Neural progenitor cell (in vitro differentiated cells): ENCODE results near the gene KTI12. TPM values are rescaled to one million over a fixed set of nuclear protein-coding genes. Genes with fewer than 3 reads are reported as not detected.
"Not testable (repeated sequence)": the region's sequence is repeated elsewhere in the genome, so short reads cannot be mapped to it uniquely, and the experiment has no call there.

ENCODE experiments used
- DNase-seq: peaks from one replicate; pipeline ENCODE4 v3.0.0-alpha.2; 2016; ENCODE audit warnings: low spot score
- H2AFZ ChIP-seq: fragments of 200-600 bp; sonication (generic); replicated peaks from 2 replicates; pipeline ENCODE4 v1.6.1; 2016; ENCODE audit warnings: antibody characterized with exemption
- H3F3A ChIP-seq: fragments of 200-600 bp; sonication (generic); 2 replicates; pipeline ENCODE4 v1.6.1; 2016; ENCODE audit warnings: antibody characterized with exemption, low read depth
- H3K27ac ChIP-seq: fragments of 200-600 bp; sonication (generic); 2 replicates; pipeline ENCODE4 v1.5.1; 2016; ENCODE audit warnings: mild to moderate bottlenecking
- H3K27me3 ChIP-seq: fragments of 200-600 bp; sonication (generic); 2 replicates; pipeline ENCODE4 v1.6.1; 2016; ENCODE audit warnings: mild to moderate bottlenecking, moderate library complexity
- H3K36me3 ChIP-seq: fragments of 200-600 bp; sonication (generic); 2 replicates; pipeline ENCODE4 v1.5.1; 2016
- H3K4me1 ChIP-seq: fragments of 200-600 bp; sonication (generic); 2 replicates; pipeline ENCODE4 v1.6.1; 2016; ENCODE audit warnings: mixed run types
- H3K4me2 ChIP-seq: fragments of 200-600 bp; sonication (generic); 2 replicates; pipeline ENCODE4 v1.6.1; 2016
- H3K4me3 ChIP-seq: fragments of 200-600 bp; sonication (generic); 2 replicates; pipeline ENCODE4 v1.5.1; 2016
- H3K79me2 ChIP-seq: fragments of 200-600 bp; sonication (generic); 2 replicates; pipeline ENCODE4 v1.6.1; 2016; ENCODE audit warnings: low read depth
- H3K9ac ChIP-seq: fragments of 200-600 bp; sonication (generic); 2 replicates; pipeline ENCODE4 v1.6.1; 2016
- H3K9me3 ChIP-seq: fragments of 200-600 bp; sonication (generic); 2 replicates; pipeline ENCODE4 v1.5.1; 2016; ENCODE audit warnings: low read depth
- H4K20me1 ChIP-seq: fragments of 200-600 bp; sonication (generic); 2 replicates; pipeline ENCODE4 v1.6.1; 2016; ENCODE audit warnings: low read depth
- H3K27ac Mint-ChIP-seq: 3 replicates; pipeline ENCODE4 v1.8.0; 2021; ENCODE audit warnings: mixed read lengths
- H3K27me3 Mint-ChIP-seq: 2 replicates; pipeline ENCODE4 v1.8.0; 2022; ENCODE audit warnings: low read depth, mild to moderate bottlenecking, inconsistent platforms, moderate library complexity, mixed read lengths; ENCODE audit not compliant: insufficient read depth
- H3K36me3 Mint-ChIP-seq: 3 replicates; pipeline ENCODE4 v1.8.0; 2021; ENCODE audit warnings: mixed read lengths
- H3K4me1 Mint-ChIP-seq: 3 replicates; pipeline ENCODE4 v1.8.0; 2021; ENCODE audit warnings: mixed read lengths
- H3K4me3 Mint-ChIP-seq: 3 replicates; pipeline ENCODE4 v1.8.0; 2021; ENCODE audit warnings: mild to moderate bottlenecking, moderate library complexity, mixed read lengths
- H3K9me3 Mint-ChIP-seq: 3 replicates; pipeline ENCODE4 v1.8.0; 2020; ENCODE audit warnings: mixed read lengths
- CTCF ChIP-seq: fragments of 200-600 bp; sonication (generic); IDR thresholded peaks from 2 replicates; pipeline ENCODE4 v1.5.1; 2017; ENCODE audit warnings: antibody characterized with exemption, mild to moderate bottlenecking
- EZH2 ChIP-seq: fragments of 200-600 bp; sonication (generic); IDR thresholded peaks from 2 replicates; pipeline ENCODE4 v1.6.1; 2017; ENCODE audit warnings: antibody characterized with exemption, mild to moderate bottlenecking, moderate library complexity
- EZH2phosphoT487 ChIP-seq: fragments of 200-600 bp; sonication (generic); IDR thresholded peaks from 2 replicates; pipeline ENCODE4 v1.6.1; 2017; ENCODE audit warnings: antibody characterized with exemption
- total RNA-seq: library from RNA; depleted of rRNA; stranded (reverse); fragments of >200 nt; gene quantifications from 2 replicates; pipeline ENCODE4 v1.2.3, GENCODE V29; 2015; ENCODE audit warnings: low replicate concordance

The KTI12 gene
- total RNA-seq, 1 donor from 2014 or later: 3.5 TPM

- Mint-ChIP-seq H3K27me3 (no peaks in the 10 kb centered on the region), H3K36me3 (peaks cover 2% of the 10 kb centered on the region), H3K9me3 (no peaks in the 10 kb centered on the region), H3K4me1 (peaks cover 12% of the 10 kb centered on the region), H3K27ac (no peak overlapping the region), H3K4me3 (no peak overlapping the region)
- Histone ChIP-seq H3K9ac (no peak overlapping the region), H3K27ac (no peak overlapping the region), H3K4me3 (no peak overlapping the region), H4K20me1 (peaks cover 11% of the 10 kb centered on the region), H3F3A (peaks cover 14% of the 10 kb centered on the region), H3K36me3 (peaks cover 4% of the 10 kb centered on the region), H2AFZ (no peak overlapping the region), H3K79me2 (peaks cover 16% of the 10 kb centered on the region), H3K4me2 (no peak overlapping the region), H3K9me3 (no peaks in the 10 kb centered on the region), H3K27me3 (no peaks in the 10 kb centered on the region), H3K4me1 (peaks cover 5% of the 10 kb centered on the region)
- DNase-seq: no peak
- TF ChIP-seq EZH2: no peak
- TF ChIP-seq EZH2phosphoT487: no peak
Observed at GRCh38 chr1:52037402-52037814, 3.8 kb upstream of the KTI12 start.

GRCh38 chr1:52034050-52034384, 407 bp upstream of the KTI12 start:
- Histone ChIP-seq H3K27me3 (no peaks in the 10 kb centered on the region), H3K79me2 (peaks cover 33% of the 10 kb centered on the region), H3K4me2 (peak overlapping the region; percentile 100), H2AFZ (peak overlapping the region; percentile 81), H4K20me1 (peaks cover 22% of the 10 kb centered on the region), H3K36me3 (no peaks in the 10 kb centered on the region), H3K4me3 (peak overlapping the region; percentile 90), H3K4me1 (peaks cover 10% of the 10 kb centered on the region), H3F3A (peaks cover 14% of the 10 kb centered on the region), H3K27ac (no peak overlapping the region), H3K9ac (no peak overlapping the region), H3K9me3 (no peaks in the 10 kb centered on the region)
- Mint-ChIP-seq H3K36me3 (peaks cover 9% of the 10 kb centered on the region), H3K4me3 (peak overlapping the region; percentile 94), H3K4me1 (peaks cover 25% of the 10 kb centered on the region), H3K27me3 (no peaks in the 10 kb centered on the region), H3K9me3 (no peaks in the 10 kb centered on the region), H3K27ac (peak overlapping the region; percentile 79)
- DNase-seq: no peak
- TF ChIP-seq EZH2 (no peak), EZH2phosphoT487 (no peak)

DNA sequence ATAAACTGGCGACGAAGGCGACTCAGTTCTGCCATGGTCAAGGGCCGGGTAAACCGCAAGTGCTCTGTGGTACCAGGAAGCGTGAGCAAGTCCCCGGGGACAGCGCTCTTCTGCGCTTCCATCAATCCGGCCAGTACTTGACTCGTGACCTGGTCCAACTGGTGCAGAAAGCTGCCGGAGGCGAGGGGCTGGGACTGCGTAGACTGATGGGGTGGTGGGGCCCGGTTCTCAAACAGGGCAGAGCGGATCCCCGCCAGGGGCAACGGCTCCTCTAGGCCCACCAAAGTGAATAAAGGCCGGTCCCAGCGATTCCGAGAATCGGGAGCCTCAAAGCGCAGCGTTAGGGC, 852 bp downstream of the KTI12 start:
- no peak overlapping the region for H3K27ac ChIP-seq
- Mint-ChIP-seq H3K27me3 (no peaks in the 10 kb centered on the region), H3K36me3 (peaks cover 7% of the 10 kb centered on the region), H3K27ac (peak overlapping the region; percentile 69), H3K9me3 (no peaks in the 10 kb centered on the region), H3K4me1 (peaks cover 25% of the 10 kb centered on the region), H3K4me3 (peak overlapping the region; percentile 94)
- H3K9ac ChIP-seq: peak overlapping the region; percentile 64
- no peaks in the 10 kb centered on the region for H3K27me3 ChIP-seq
- no peak for DNase-seq
- peaks cover 14% of the 10 kb centered on the region for H3F3A ChIP-seq
- peaks cover 33% of the 10 kb centered on the region for H3K79me2 ChIP-seq
- no peaks in the 10 kb centered on the region for H3K9me3 ChIP-seq
- no peak for TF ChIP-seq EZH2phosphoT487
- TF ChIP-seq EZH2: no peak
- TF ChIP-seq CTCF: no peak
- peak overlapping the region; percentile 90 for H3K4me3 ChIP-seq
- H4K20me1 ChIP-seq: peaks cover 22% of the 10 kb centered on the region
- H3K4me1 ChIP-seq: peaks cover 10% of the 10 kb centered on the region
- H3K36me3 ChIP-seq: no peaks in the 10 kb centered on the region
- H3K4me2 ChIP-seq: peak overlapping the region; percentile 100
- peak overlapping the region; percentile 81 for H2AFZ ChIP-seq

DNA sequence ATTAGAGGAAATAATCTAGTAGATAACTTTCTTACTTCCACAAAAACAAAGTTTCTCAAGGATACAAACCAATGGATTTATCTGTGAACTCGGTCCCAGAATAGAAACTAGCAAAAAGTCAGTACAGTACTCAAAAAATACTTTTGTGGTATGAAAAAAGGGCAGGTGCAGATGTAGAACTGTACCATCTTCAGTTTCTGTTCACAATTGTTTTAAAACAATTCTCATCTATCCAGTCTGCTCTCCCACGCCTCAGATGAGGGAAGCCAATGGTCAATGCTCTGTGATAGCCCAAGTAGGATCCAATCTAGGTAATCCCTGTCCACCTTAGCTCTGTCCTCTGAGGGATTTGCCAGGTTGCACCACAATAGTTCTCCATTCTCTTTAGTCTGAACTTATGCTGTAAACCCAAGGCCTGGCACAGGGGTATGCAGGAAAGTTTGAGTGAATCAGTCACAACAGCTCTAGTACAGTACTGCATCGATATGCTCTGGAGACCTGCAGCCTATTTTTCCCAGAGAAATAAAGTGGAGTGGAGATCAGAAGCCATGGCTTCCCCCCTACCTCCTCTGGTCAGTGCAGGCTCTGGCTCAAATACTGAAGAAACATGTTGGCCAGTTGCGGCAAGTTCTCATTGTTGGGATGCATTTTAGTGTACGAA, 1.4 kb downstream of the KTI12 start:
- Histone ChIP-seq H3K9ac (peak overlapping the region; percentile 64), H3K27me3 (no peaks in the 10 kb centered on the region), H3F3A (peaks cover 14% of the 10 kb centered on the region), H3K27ac (no peak overlapping the region), H3K4me2 (peak overlapping the region; percentile 100), H3K4me1 (peaks cover 10% of the 10 kb centered on the region), H3K79me2 (peaks cover 33% of the 10 kb centered on the region), H4K20me1 (peaks cover 22% of the 10 kb centered on the region), H3K4me3 (peak overlapping the region; percentile 90), H3K36me3 (no peaks in the 10 kb centered on the region), H2AFZ (no peak overlapping the region), H3K9me3 (no peaks in the 10 kb centered on the region)
- TF ChIP-seq EZH2 (no peak), CTCF (no peak), EZH2phosphoT487 (no peak)
- no peak for DNase-seq
- H3K4me1 Mint-ChIP-seq: peaks cover 25% of the 10 kb centered on the region
- no peaks in the 10 kb centered on the region for H3K9me3 Mint-ChIP-seq
- peaks cover 7% of the 10 kb centered on the region for H3K36me3 Mint-ChIP-seq
- H3K27me3 Mint-ChIP-seq: no peaks in the 10 kb centered on the region
- H3K27ac Mint-ChIP-seq: no peak overlapping the region
- H3K4me3 Mint-ChIP-seq: peak overlapping the region; percentile 94

- not testable (repeated sequence) for H3K27ac Mint-ChIP-seq, H3K4me3 ChIP-seq, H2AFZ ChIP-seq, H3K36me3 ChIP-seq, H3K27ac ChIP-seq, H3K27me3 ChIP-seq, H3K9me3 Mint-ChIP-seq, H3K4me2 ChIP-seq, H3K9me3 ChIP-seq, H3K27me3 Mint-ChIP-seq, H3K9ac ChIP-seq, DNase-seq, H3F3A ChIP-seq, H3K4me3 Mint-ChIP-seq
- Histone ChIP-seq H4K20me1 (peaks cover 22% of the 10 kb centered on the region), H3K4me1 (peaks cover 10% of the 10 kb centered on the region), H3K79me2 (peaks cover 33% of the 10 kb centered on the region)
- H3K4me1 Mint-ChIP-seq: peaks cover 20% of the 10 kb centered on the region
- H3K36me3 Mint-ChIP-seq: peaks cover 13% of the 10 kb centered on the region
Observed at GRCh38 chr1:52028839-52029238, 4.8 kb downstream of the KTI12 start.
